AG10803 (cell line): ENCODE measurements around the gene ADGRA1.

Source experiments
- DNase-seq: peaks from one replicate; pipeline ENCODE4 v3.0.0; 2010; ENCODE audit warnings: low read depth
- H3K4me3 ChIP-seq: 2 replicates; pipeline ENCODE4 v1.5.1; 2011; ENCODE audit warnings: mild to moderate bottlenecking, low read length, control low read depth
- TF ChIP-seq, protein P1 (sequence below): conservative IDR thresholded peaks from 2 replicates; pipeline ENCODE4 v1.5.1; 2011; ENCODE audit warnings: mild to moderate bottlenecking, low read length, control low read depth, inconsistent platforms

ADGRA1 gene

GRCh38 chr10:133162178-133162909, 74.6 kb downstream of the ADGRA1 start:
- no peak for DNase-seq
- TF ChIP-seq, protein P1, sequence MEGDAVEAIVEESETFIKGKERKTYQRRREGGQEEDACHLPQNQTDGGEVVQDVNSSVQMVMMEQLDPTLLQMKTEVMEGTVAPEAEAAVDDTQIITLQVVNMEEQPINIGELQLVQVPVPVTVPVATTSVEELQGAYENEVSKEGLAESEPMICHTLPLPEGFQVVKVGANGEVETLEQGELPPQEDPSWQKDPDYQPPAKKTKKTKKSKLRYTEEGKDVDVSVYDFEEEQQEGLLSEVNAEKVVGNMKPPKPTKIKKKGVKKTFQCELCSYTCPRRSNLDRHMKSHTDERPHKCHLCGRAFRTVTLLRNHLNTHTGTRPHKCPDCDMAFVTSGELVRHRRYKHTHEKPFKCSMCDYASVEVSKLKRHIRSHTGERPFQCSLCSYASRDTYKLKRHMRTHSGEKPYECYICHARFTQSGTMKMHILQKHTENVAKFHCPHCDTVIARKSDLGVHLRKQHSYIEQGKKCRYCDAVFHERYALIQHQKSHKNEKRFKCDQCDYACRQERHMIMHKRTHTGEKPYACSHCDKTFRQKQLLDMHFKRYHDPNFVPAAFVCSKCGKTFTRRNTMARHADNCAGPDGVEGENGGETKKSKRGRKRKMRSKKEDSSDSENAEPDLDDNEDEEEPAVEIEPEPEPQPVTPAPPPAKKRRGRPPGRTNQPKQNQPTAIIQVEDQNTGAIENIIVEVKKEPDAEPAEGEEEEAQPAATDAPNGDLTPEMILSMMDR = no peak
- H3K4me3 ChIP-seq = no peak overlapping the region

- TF ChIP-seq, protein P1 = no peak
- DNase-seq = no peak
- no peak overlapping the region for H3K4me3 ChIP-seq
Observed at GRCh38 chr10:133162910-133163856, 75.5 kb downstream of the ADGRA1 start.

- TF ChIP-seq, protein P1 = no peak
- DNase-seq = no peak
Observed at GRCh38 chr10:133163889-133164815, 76.4 kb downstream of the ADGRA1 start.

DNA sequence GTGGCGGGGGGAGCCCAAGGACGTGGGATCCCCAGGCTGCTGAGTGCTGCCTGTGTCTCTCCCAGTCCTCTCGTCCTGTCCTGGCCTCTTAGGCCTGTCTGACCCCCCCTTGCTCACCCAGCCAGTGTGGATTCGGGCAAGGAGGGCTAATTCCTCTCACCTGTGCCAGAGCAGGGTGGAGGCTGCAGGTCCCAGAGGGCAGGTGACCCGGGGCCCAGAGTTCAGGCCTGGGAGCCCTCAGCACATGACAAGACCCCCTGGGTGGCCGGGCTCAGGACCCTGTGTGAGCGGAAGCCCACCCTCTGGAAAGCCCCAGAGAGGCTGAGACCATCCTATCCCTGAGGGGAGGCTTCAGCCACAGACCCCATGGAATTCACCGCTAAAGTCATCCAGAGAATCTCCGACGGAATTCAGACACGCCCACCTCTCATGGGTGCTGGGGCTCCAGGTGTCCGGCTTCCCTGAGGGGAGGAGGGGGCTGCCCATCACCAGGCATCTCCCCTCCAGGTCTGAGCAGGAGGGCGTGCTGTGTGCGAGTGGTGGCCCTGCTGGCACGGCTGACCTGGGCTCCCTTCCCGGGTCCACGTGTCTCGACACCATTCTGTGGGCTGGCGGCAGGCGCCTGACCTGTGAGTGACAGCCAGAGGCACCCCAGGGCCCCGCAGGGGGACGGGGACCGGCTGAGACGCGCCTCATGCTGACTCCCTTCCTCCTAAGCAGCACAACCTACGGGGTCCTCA, 77.3 kb downstream of the ADGRA1 start:
- no peak overlapping the region for H3K4me3 ChIP-seq
- TF ChIP-seq, protein P1 = no peak
- no peak for DNase-seq

More at GRCh38 chr10:133163889-133164815, 76.4 kb downstream of the ADGRA1 start:
- H3K4me3 ChIP-seq = no peak overlapping the region

- TF ChIP-seq, protein P1 = no peak
- H3K4me3 ChIP-seq = no peak overlapping the region
- no peak for DNase-seq
Observed at GRCh38 chr10:133165556-133166503, 78.1 kb downstream of the ADGRA1 start.
